Naive B cell (primary cell): ENCODE results near the gene FTH1. TPM values are rescaled to one million over a fixed set of nuclear protein-coding genes. Genes with fewer than 3 reads are reported as not detected.

Experiments
- ATAC-seq, 2 donors: fragments of 150-1000 bp; cut with Tn5 transposase; 2 replicates each; pipeline ENCODE4 v1.10.0; 2021; ENCODE audit warnings: low read depth in 2 of 2, mild to moderate bottlenecking in 2 of 2, moderate library complexity in 2 of 2
- DNase-seq: peaks from one replicate; pipeline ENCODE4 v3.0.0; 2022
- H3K27ac Mint-ChIP-seq, 6 donors: one replicate each; pipeline ENCODE4 v1.8.0; 2020 to 2022; ENCODE audit warnings: mild to moderate bottlenecking in 6 of 6, mixed read lengths in 6 of 6, moderate library complexity in 5 of 6, inconsistent platforms in 2 of 6
- H3K27me3 Mint-ChIP-seq, 3 donors: one replicate each; pipeline ENCODE4 v1.8.0; 2021 to 2022; ENCODE audit warnings: mixed read lengths in 3 of 3, mild to moderate bottlenecking in 1 of 3
- H3K36me3 Mint-ChIP-seq, 2 donors: one replicate each; pipeline ENCODE4 v1.8.0; 2020 to 2022; ENCODE audit warnings: mixed read lengths in 2 of 2, inconsistent platforms in 1 of 2, mild to moderate bottlenecking in 1 of 2
- H3K4me1 Mint-ChIP-seq, 3 donors: one replicate each; pipeline ENCODE4 v1.8.0; 2020 to 2022; ENCODE audit warnings: mixed read lengths in 3 of 3, inconsistent platforms in 1 of 3, mild to moderate bottlenecking in 1 of 3, moderate library complexity in 1 of 3
- H3K4me3 Mint-ChIP-seq, 8 donors: one replicate each; pipeline ENCODE4 v1.8.0; 2020 to 2022; ENCODE audit warnings: mild to moderate bottlenecking in 8 of 8, mixed read lengths in 8 of 8, moderate library complexity in 8 of 8, inconsistent platforms in 2 of 8
- H3K9me3 Mint-ChIP-seq, 7 donors: one replicate each; pipeline ENCODE4 v1.8.0; 2020 to 2022; ENCODE audit warnings: mixed read lengths in 7 of 7, mild to moderate bottlenecking in 5 of 7, inconsistent platforms in 2 of 7, moderate library complexity in 1 of 7
- polyA plus RNA-seq, 6 donors: library from polyadenylated mRNA; unstranded; fragments of 300-500 nt; fragmentation: Illumina TruSeq; gene quantifications; one replicate each; pipeline ENCODE4 v1.2.3, GENCODE V29; 2021; ENCODE audit warnings: low read depth in 6 of 6

Gene FTH1
- polyA plus RNA-seq, 6 donors from 2014 or later, result 4,039 to 5,068 (median 4,261) TPM

- Mint-ChIP-seq H3K9me3 (peaks cover 5 to 14% (median 11%) of the 10 kb centered on the region in 7 donors), H3K27ac (no peak overlapping the region), H3K4me1 (peaks cover 0 to 8% (median 0%) of the 10 kb centered on the region in 3 donors), H3K36me3 (peaks cover 9 to 14% of the 10 kb centered on the region in 2 donors), H3K4me3 (peak overlapping the region in 1 of 8 donors; percentile 15), H3K27me3 (peaks cover 0 to 9% (median 7%) of the 10 kb centered on the region in 3 donors)
- ATAC-seq (no peak), DNase-seq (no peak)
These were observed 33.4 kb upstream of the FTH1 start for GRCh38 chr11:62000539-62001446.

- H3K27me3 Mint-ChIP-seq, result peaks cover 0 to 7% (median 0%) of the 10 kb centered on the region in 3 donors
- H3K27ac Mint-ChIP-seq, result peak overlapping the region in 3 of 6 donors; percentile 60 to 90 (median 78)
- H3K4me3 Mint-ChIP-seq, result peak overlapping the region in 1 of 8 donors; percentile 1
- H3K4me1 Mint-ChIP-seq, result no peaks in the 10 kb centered on the region
- no peak for DNase-seq
- H3K9me3 Mint-ChIP-seq, result peaks cover 5 to 14% (median 11%) of the 10 kb centered on the region in 7 donors
- H3K36me3 Mint-ChIP-seq, result peaks cover 9 to 14% of the 10 kb centered on the region in 2 donors
- ATAC-seq, result no peak
These were observed 31.9 kb upstream of the FTH1 start for GRCh38 chr11:61999141-61999975.

- Mint-ChIP-seq H3K9me3 (peaks cover 5 to 15% (median 11%) of the 10 kb centered on the region in 7 donors), H3K36me3 (peaks cover 9 to 14% of the 10 kb centered on the region in 2 donors), H3K27me3 (no peaks in the 10 kb centered on the region), H3K27ac (peak overlapping the region in 1 of 6 donors; percentile 67), H3K4me1 (no peaks in the 10 kb centered on the region), H3K4me3 (no peak overlapping the region)
- no peak for ATAC-seq
- DNase-seq, result no peak
These were observed 29.5 kb upstream of the FTH1 start for GRCh38 chr11:61996933-61997332.

- Mint-ChIP-seq H3K9me3 (peaks cover 5 to 19% (median 10%) of the 10 kb centered on the region in 7 donors), H3K27me3 (no peaks in the 10 kb centered on the region), H3K36me3 (peaks cover 9 to 14% of the 10 kb centered on the region in 2 donors), H3K4me1 (peaks cover 0 to 11% (median 4%) of the 10 kb centered on the region in 3 donors), H3K27ac (no peak overlapping the region), H3K4me3 (no peak overlapping the region)
- ATAC-seq (no peak), DNase-seq (no peak)
These were observed 27.5 kb upstream of the FTH1 start for GRCh38 chr11:61994981-61995380.

- no peak for ATAC-seq
- H3K4me3 Mint-ChIP-seq, result no peak overlapping the region
- H3K36me3 Mint-ChIP-seq, result peaks cover 0 to 26% of the 10 kb centered on the region in 2 donors
- H3K27ac Mint-ChIP-seq, result peak overlapping the region in 1 of 6 donors; percentile 14
- H3K27me3 Mint-ChIP-seq, result peaks cover 4 to 16% (median 7%) of the 10 kb centered on the region in 3 donors
- peaks cover 4 to 15% (median 10%) of the 10 kb centered on the region in 7 donors for H3K9me3 Mint-ChIP-seq
- no peak for DNase-seq
- peaks cover 6 to 26% (median 17%) of the 10 kb centered on the region in 3 donors for H3K4me1 Mint-ChIP-seq
These were observed 18.4 kb upstream of the FTH1 start for GRCh38 chr11:61985869-61986268.

GRCh38 chr11:61983419-61983818, 16.0 kb upstream of the FTH1 start:
- H3K27me3 Mint-ChIP-seq, result peaks cover 4 to 16% (median 7%) of the 10 kb centered on the region in 3 donors
- ATAC-seq (no peak), DNase-seq (no peak)
- peak overlapping the region in 1 of 8 donors; percentile 35 for H3K4me3 Mint-ChIP-seq
- H3K36me3 Mint-ChIP-seq, result peaks cover 0 to 26% of the 10 kb centered on the region in 2 donors
- peaks cover 6 to 19% (median 8%) of the 10 kb centered on the region in 3 donors for H3K4me1 Mint-ChIP-seq
- H3K27ac Mint-ChIP-seq, result peak overlapping the region in 1 of 6 donors; percentile 47
- peaks cover 4 to 15% (median 8%) of the 10 kb centered on the region in 7 donors for H3K9me3 Mint-ChIP-seq

GRCh38 chr11:61980783-61981541, 13.5 kb upstream of the FTH1 start:
- DNase-seq (no peak), ATAC-seq (no peak)
- Mint-ChIP-seq H3K4me1 (peaks cover 6 to 19% (median 8%) of the 10 kb centered on the region in 3 donors), H3K36me3 (peaks cover 0 to 4% of the 10 kb centered on the region in 2 donors), H3K27me3 (peaks cover 0 to 3% (median 2%) of the 10 kb centered on the region in 3 donors), H3K4me3 (no peak overlapping the region), H3K27ac (peak overlapping the region in 3 of 6 donors; percentile 41 to 92 (median 67)), H3K9me3 (peaks cover 0 to 1% (median 0%) of the 10 kb centered on the region in 7 donors)

- ATAC-seq (no peak), DNase-seq (no peak)
- no peaks in the 10 kb centered on the region for H3K9me3 Mint-ChIP-seq
- no peaks in the 10 kb centered on the region for H3K36me3 Mint-ChIP-seq
- peaks cover 6 to 19% (median 17%) of the 10 kb centered on the region in 3 donors for H3K4me1 Mint-ChIP-seq
- H3K4me3 Mint-ChIP-seq, result peak overlapping the region in 2 of 8 donors; percentile 9 to 52
- no peaks in the 10 kb centered on the region for H3K27me3 Mint-ChIP-seq
- H3K27ac Mint-ChIP-seq, result peak overlapping the region in 4 of 6 donors; percentile 2 to 90 (median 21)
These were observed 11.5 kb upstream of the FTH1 start for GRCh38 chr11:61978703-61979661.

GRCh38 chr11:61976813-61977475, 9.5 kb upstream of the FTH1 start:
- no peak for DNase-seq
- ATAC-seq, result no peak
- H3K9me3 Mint-ChIP-seq, result no peaks in the 10 kb centered on the region
- no peaks in the 10 kb centered on the region for H3K27me3 Mint-ChIP-seq
- H3K4me1 Mint-ChIP-seq, result peaks cover 16 to 28% (median 27%) of the 10 kb centered on the region in 3 donors
- H3K36me3 Mint-ChIP-seq, result no peaks in the 10 kb centered on the region
- no peak overlapping the region for H3K4me3 Mint-ChIP-seq
- H3K27ac Mint-ChIP-seq, result no peak overlapping the region

- ATAC-seq (no peak), DNase-seq (no peak)
- Mint-ChIP-seq H3K4me1 (peaks cover 21 to 30% (median 27%) of the 10 kb centered on the region in 3 donors), H3K4me3 (no peak overlapping the region), H3K9me3 (no peaks in the 10 kb centered on the region), H3K36me3 (no peaks in the 10 kb centered on the region), H3K27ac (no peak overlapping the region), H3K27me3 (no peaks in the 10 kb centered on the region)
These were observed 9.0 kb upstream of the FTH1 start for GRCh38 chr11:61976420-61976800.

- Mint-ChIP-seq H3K27me3 (no peaks in the 10 kb centered on the region), H3K4me3 (no peak overlapping the region), H3K27ac (peak overlapping the region in 2 of 6 donors; percentile 37 to 79), H3K9me3 (no peaks in the 10 kb centered on the region), H3K36me3 (no peaks in the 10 kb centered on the region), H3K4me1 (peaks cover 27 to 36% (median 27%) of the 10 kb centered on the region in 3 donors)
- no peak for DNase-seq
- ATAC-seq, result no peak
These were observed 8.4 kb upstream of the FTH1 start for GRCh38 chr11:61975638-61976419.
